Stimulated activated CD8-positive, alpha-beta memory T cell treated with anti-CD3 and anti-CD28 coated beads, Interleukin-12 subunit alpha, Interleukin-12 subunit beta, amount 100 ng/mL, for 1 hour (primary cell): ENCODE results near the gene ZNF71.
A peak's percentile ranks its signal among the peaks of the same experiment; 100 is the strongest.

Experiments used
- DNase-seq: peaks from one replicate; pipeline ENCODE4 v3.0.0-alpha.2; 2020; ENCODE audit warnings: low read depth

Gene ZNF71

DNA sequence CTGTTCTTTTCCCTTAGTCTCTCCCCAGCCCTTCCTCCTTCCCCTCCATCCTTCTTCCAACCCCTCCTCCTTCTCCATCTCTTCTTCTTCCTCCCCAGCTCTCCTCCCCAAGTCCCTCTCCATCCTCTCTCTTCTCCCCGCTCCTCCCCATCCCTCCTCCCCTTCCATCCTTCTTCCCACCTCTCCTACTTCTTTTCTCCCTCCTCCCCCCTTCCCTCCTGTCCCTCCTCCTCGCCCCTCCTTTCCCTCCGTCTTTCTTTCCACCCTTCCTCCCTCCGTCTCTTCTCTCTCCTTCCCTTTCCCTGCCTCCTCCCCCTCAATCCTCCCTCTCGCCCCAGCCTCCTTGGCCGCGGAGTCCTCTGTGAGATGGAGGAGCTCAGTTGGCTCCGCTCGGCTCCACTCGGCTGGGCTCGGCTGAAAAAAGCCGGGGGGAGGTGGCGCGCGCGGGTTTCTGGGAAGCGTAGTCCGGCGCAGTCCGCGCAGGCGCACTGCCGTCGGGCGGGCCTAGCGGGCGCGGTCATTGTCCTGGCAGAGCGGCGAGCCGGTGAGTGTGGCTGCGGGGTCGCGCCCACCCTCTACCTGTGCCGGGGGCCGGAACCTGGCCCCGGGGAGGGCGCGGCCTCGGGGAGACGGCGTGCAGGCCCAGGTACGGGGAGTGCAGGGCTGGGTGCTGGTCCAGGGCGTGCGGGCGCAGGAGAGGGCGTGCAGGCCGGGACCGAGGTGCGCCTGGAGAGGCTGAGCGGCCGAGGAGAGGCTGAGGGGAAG lies at the start of gene ZNF71:
TSS of gene ZNF71 (plus strand) at position 520 of the 765 bp plus-strand sequence. CDS start 6,257 bp downstream, outside the sequence.
- peak; percentile 76 for DNase-seq

DNA sequence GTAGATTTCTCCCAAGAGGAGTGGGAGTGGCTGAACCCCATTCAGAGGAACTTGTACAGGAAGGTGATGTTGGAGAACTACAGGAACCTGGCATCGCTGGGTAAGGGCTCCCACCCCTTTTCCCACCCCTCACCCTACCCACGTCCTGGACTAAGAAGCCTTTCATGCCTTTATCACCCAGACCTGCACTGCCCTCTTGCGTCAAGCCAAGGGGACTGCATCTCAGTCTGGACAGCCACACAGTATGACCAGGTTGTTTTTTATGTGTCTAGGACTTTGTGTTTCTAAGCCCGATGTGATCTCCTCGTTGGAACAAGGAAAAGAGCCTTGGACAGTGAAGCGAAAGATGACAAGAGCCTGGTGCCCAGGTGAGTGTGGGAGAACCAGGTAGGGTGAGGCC lies 47.6 kb upstream of the ZNF71 start:
- DNase-seq, result no peak

DNA sequence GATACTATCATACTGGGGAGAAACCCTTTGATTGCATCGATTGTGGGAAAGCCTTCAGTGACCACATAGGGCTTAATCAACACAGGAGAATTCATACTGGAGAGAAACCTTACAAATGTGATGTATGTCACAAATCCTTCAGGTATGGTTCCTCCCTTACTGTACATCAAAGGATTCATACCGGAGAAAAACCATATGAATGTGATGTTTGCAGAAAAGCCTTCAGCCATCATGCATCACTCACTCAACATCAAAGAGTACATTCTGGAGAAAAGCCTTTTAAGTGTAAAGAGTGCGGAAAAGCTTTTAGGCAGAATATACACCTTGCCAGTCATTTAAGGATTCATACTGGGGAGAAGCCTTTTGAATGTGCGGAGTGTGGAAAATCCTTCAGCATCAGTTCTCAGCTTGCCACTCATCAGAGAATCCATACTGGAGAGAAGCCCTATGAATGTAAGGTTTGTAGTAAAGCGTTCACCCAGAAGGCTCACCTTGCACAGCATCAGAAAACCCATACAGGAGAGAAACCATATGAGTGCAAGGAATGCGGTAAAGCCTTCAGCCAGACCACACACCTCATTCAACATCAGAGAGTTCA lies 40.7 kb upstream of the ZNF71 start:
- no peak for DNase-seq

DNA sequence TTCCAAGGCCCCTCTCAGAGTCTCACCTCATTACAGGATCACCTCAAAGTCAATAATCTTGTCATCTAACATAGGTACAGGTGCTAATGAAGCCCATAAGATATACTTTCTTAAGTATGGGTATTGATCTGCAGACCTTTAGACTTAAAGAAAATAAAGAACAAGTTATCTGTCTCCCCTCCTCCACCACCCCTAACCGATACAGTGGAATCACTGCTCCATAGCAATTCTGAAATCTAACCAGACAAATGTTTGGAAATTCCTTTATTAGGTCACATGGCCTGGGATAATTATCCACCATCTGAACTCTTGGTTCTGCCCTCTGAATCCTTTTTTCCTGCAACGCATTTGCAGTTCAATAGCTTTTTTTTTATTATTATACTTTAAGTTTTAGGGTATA lies 32.3 kb upstream of the ZNF71 start:
- no peak for DNase-seq

DNA sequence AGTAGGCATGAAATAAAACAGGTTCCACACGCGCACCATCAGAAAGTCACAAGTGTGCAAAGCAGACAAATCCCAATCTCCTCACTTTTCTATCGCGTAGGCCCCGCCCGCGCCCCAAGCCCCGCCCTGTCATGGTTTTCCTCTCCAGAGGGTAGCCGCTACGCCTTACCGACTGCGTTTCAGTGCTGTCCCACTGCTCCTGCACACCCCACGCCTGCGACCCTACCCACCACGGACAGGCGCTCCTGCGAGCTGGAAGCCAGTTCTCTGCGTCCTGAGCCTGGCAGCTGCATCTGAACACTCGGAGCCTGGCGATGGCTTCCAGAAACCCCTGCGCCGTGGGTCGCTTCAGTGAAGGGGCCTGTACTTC lies 28.2 kb upstream of the ZNF71 start:
- peak; percentile 1 for DNase-seq

DNA sequence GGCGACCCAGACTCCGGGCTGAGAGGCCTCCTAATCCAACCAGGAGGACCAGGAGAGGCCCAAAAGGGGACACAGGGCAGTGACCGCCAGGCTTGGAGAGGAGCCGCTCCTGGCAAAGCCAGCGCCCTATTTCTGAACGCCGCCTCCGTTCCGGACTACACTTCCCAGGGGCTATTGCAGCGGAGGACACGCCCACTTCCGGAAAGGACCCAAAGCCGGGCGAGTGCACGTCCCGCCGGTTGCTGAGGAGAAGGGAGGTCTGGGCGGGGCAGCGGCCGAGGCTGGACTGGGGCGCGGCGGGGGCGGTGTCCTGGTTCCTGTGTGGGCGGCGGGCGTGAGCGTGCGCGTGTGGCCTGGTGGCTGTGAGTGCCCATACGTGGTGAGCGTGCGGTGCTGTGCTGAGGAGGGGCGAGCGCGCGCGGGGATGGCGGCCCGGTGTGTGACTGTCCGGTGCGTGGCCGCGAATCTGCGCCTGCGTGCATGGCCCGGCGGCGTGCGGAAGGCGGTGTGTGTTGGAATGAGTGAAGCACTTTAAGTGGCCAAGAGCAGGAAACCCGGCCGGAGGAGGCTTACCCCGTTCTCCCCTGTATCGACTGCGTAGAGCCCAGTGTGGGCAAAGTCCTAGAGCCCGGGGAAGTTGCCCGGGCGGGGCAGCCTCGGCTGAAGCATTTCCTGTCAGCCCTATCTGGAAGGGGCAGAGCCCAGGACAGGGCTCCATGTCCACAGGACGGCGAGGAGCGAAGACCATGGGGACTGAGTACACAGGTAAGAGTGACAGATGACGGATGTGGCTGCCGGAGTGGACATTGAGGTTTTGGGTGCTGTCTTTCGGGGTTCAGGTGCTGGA lies 27.6 kb upstream of the ZNF71 start, which contains the start of gene ZNF470:
TSS of gene ZNF470 (plus strand) at position 195 of the 847 bp plus-strand sequence. CDS start 2,844 bp downstream, outside the sequence.
- DNase-seq, result peak; percentile 82

DNA sequence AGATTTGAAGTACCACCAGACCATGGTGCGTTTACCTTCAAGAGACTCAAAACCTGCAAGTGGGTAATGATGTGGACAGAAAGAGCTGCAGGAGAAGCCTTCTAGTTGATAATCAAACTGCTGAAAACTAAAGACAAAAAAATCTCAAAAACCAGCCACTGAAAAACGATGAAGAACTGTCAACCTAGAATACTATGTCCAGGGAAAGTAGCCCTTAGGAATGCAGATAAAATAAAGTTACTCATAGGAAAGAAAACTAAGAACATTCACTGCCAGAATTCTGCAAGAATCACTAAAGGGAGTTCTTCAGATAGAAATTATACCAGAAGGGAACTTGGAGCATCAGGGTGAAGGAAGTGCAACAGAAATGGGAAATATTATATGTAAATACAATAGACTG lies 22.5 kb upstream of the ZNF71 start:
- no peak for DNase-seq

DNA sequence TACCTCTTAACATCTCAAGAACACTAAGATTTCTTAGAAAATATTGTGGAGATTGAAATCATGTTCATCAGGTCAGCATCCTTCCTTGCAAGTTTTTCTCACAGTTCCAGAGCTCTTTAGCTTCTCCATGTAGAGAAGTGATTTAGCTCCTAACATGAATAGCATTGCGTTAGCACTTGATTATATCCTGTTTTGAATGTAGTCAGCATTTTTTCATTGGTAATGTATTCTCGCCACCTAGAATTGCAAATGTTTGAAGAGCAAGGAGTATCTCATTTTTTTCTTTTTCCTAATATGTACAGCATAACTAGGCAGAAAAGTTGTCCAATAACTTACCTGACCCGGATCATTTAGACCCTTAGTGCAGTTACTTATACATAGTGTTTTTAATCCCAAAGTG lies 21.2 kb upstream of the ZNF71 start:
- DNase-seq, result no peak

DNA sequence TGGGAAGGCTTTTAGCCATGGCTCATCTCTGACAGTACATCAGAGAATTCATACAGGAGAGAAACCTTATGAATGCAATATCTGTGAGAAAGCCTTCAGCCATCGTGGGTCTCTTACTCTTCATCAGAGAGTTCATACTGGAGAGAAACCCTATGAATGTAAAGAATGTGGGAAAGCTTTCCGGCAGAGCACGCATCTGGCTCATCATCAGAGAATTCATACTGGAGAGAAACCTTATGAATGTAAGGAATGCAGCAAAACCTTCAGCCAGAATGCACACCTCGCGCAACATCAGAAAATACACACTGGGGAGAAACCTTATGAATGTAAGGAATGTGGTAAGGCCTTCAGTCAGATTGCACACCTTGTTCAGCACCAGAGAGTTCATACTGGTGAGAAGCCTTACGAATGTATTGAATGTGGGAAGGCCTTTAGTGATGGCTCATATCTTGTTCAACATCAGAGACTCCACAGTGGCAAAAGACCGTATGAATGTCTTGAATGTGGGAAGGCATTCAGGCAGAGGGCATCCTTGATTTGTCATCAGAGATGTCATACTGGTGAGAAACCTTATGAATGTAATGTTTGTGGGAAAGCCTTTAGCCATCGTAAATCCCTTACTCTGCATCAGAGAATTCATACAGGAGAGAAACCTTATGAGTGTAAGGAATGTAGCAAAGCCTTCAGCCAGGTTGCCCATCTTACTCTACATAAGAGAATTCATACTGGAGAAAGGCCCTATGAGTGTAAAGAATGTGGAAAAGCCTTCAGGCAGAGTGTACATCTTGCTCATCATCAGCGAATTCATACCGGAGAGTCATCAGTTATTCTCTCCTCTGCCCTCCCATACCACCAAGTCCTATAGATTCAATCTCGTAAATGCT lies 17.1 kb upstream of the ZNF71 start:
- no peak for DNase-seq

DNA sequence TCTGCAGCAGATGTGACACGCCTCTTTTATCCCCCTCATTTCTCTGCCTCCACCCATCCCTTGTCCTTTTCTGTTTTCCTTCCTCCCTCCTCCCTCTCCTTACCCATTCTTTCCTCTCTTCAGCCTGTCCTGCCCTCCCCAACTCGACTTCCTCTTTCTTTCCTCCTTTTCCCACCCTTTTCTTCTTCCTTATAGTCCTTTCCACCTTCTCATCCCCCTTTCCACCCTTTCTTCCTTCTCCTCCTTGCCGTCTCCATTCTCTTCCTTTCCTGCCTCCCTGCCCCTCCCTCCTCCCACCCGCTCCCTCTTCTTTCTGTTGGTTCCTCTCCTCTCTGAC lies 688 bp upstream of the ZNF71 start:
- no peak for DNase-seq

DNA sequence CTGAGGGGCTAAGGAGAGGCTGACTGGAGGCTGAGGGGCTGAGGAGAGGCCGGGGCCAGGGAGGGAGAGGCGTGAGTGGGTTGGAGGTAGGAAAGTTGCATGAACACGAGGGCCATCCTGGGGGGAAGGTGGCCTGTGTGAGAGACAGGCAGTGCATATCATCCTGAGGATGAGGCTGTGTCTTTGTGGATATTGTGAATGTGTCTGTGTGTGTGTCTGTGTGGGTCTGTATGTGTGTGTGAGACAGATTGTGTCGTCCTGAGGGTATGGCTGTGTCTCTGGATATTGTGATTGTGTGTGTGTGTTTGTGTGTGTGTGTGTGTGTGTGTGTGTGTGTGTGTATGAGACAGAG lies 422 bp downstream of the ZNF71 start:
- DNase-seq, result no peak

DNA sequence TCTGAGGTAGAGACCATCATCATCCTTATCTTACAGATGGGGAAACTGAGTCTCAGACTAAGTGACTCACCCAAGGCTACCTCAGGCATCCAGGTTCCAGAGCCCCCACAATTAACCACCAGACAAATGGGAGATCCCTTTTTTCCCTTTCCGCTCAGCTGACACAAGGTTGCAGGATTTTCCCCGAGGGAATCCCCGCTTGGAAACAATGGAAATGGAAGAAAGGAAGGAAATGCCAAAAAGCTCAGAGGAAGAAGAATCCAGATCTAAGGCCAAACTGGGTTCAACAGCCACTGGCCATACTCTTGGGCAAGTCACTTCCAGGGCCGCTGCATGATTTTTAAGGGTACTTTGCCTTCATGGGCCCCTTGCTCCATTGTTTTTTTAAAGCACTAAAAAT lies 1.6 kb downstream of the ZNF71 start:
- DNase-seq, result no peak

DNA sequence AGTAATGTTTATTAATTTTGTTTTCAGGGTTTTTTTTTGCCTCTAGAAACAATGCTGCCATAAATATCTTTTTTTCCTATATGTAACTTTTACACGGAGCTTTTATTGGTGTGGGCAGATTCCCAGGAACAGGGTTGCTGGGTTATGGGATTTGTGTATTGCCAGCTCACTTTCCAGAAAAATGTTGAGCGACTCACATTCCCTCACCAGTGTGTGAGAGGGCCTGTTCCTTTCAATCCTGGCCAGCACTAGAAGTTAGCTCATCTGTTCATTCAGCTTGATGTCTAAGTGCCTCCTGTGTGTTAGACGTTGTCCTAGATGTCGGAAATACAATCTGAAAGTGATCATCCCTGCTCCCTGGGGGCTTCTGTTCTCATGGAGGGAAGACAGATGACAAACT lies 2.6 kb downstream of the ZNF71 start:
- no peak for DNase-seq

DNA sequence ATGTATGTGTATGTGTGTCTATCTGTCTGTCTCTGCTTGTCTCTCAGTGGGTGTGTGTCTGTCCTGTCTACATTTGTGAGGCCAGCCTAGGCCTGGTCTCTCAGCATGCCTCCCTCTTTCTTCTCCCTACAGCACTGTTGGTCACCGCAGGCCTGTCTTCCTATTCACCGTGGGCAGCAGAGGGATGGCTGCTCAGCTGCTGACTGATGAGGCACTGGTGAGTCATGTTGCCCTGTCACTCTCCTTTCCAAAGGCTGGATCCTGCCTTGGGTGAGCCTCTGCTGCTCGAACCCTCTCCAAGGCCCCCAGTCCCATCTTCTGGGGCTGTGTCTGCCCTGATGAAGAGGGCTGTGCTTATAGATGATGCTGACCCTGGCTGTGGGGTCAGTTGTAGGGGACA lies 6.3 kb downstream of the ZNF71 start:
- no peak for DNase-seq

DNA sequence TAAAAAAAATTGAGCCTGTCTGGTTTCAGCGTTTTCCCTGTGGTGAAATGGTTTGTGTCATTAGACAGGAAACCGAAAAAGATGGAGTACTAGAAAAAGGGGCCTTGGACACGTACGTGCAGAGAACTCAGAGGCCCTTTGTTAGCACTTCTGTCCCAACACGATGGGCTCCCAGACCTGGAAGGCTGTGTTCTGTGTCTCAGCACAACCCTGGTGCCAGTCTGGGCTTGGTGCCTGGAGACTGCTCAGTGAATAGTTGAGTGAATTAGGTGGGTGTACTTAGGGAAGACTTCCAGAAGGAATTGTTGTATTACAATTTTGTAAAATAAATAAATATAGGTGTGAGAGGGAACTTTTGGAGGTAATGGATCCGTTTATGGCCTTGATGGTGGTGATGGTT lies 8.7 kb downstream of the ZNF71 start:
- no peak for DNase-seq

DNA sequence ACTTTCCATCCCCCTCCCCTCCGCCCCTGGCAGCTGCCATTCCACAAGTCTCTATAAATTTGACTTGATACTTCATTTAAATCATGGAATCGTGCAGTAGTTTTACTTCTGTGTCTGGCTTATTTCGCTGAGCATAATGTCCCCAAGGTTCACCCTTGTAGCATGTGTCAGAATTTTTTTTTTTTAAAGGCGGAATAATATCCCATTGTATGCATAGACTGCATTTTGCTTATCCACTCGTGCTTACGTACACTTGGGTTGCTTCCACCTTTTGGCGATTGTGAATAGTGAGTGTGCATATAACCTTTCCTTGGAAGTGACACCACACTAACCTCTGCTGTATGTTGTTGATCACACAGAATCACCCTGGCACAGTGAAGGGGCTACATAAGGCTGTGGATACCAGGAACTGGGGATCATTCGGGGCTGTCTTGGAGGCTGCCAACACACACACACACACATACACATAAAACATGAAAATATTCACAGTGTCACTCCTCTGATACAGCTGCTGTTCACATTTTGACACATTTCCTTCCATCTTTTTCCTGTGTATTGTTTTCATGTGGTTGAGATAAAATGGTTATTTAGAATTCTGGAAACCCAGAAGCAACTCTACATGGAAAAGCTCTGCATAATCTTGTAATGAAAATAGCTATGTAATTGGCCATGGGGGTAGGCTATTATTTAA lies 13.3 kb downstream of the ZNF71 start:
- no peak for DNase-seq

DNA sequence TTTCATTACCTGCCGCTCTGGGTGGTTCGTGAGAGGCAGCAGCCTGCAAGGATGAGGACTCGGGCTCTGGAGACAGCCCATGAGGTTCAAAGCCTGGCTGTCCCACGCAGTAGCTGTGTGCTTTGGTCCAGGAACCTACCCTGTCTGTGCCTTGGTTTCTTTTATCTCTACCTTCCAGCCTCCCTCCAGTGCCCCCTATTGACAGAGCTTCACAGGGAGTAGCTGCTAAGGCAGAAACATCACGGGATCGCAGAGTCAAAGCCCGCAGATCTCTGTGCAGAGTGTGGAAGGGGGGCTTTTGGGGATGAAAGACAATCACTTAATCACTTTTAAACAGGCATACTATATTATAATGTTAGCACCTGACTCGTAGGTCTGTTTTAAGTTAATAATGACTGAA lies 16.2 kb downstream of the ZNF71 start:
- DNase-seq, result no peak

DNA sequence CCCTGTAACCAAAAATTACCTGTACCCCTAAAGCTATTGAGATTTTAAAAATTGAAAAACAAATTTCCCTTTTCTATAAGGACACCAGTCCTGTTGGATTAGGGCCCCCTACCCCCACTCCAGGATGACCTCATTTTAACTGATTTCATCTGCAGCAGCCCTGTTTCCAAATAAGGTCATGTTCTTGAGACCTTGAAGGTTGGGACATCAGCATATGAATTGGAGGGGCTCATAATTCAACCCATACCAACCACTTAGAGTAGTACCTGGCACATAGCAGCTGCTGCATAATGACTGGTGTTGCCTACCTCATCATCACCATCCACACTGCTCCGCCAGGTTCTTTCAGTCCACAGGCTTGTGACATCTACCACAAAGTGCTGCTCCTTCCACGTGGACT lies 17.6 kb downstream of the ZNF71 start:
- no peak for DNase-seq

DNA sequence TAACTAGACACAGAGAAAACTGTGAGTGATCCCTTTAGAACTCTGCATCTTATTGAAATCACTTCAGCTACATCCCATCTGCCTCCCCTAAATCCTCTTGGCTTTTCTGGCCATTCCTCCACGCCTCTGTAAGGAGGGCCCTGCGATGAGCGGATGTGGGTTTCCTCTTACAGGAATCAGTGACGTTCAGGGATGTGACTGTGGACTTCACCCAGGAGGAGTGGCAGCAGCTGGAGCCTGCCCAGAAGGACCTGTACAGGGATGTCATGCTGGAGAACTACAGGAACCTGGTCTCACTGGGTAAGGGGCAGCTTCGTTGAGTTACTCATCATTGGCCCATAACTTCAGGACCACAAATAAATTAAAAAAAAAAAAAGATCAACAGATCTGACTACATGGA lies 18.5 kb downstream of the ZNF71 start:
- DNase-seq, result no peak

DNA sequence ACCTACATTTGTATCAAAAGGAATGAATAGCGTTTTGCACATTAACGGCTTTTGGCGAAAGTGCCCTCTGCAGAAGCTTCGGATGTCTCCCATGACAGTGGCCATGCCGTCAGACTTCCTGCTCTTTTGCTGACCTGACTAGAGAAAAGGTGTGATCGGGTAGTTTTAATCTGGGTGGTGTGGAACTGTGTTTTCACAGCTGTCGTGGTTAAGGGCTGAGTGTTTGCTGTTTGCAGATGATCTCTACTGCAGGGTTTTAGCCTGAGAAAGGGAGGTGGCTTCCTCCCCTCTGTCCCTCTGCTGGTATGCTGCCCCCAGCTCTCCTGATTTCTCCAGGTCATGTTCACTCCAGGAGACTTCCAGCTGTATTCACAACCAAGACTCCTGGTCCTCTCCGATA lies 22.4 kb downstream of the ZNF71 start:
- no peak for DNase-seq

DNA sequence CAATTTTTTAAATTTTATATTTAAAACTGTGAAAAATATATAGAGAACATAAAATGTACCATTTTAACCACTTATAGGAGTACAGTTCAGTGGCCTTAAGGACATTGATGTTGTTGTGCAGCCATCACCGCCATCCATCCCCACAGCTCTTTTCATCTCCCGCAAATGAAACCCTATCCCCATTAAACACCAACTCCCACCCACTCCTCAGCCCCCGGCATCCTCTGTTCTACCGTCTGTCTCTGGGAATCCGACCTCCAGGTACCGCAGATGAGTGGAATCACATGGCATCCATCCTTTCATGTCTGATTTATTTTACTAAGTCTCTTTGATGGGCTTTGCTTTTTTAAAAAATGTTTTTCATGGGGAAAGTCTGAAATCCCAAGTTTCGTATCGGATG lies 24.0 kb downstream of the ZNF71 start:
- DNase-seq, result no peak

DNA sequence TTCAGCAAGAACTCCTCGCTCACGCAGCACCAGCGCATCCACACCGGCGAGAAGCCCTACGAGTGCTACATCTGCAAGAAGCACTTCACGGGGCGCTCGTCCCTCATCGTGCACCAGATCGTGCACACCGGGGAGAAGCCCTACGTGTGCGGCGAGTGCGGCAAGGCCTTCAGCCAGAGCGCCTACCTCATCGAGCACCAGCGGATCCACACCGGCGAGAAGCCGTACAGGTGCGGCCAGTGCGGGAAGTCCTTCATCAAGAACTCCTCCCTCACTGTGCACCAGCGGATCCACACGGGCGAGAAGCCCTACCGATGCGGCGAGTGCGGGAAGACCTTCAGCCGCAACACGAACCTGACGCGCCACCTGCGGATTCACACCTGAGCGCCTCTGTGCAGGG lies 27.3 kb downstream of the ZNF71 start:
- no peak for DNase-seq
